Muscle of arm (tissue), 12 donors: Measurements from ENCODE around the gene ERP27. TPM values are rescaled to one million over a fixed set of nuclear protein-coding genes. Genes with fewer than 3 reads are reported as not detected.
A peak's percentile ranks its signal among the peaks of the same experiment; 100 is the strongest.

ENCODE experiments used
- DNase-seq: peaks from one replicate; pipeline ENCODE4 v3.0.0-alpha.2; 2013
- polyA plus RNA-seq, 12 donors: library from polyadenylated mRNA; unstranded; fragments of 120-200 nt; gene quantifications; one replicate each; pipeline ENCODE4 v1.2.1, GENCODE V29; 2013; ENCODE audit not compliant: insufficient read length in 12 of 12

The ERP27 gene
- polyA plus RNA-seq, 12 donors = 0.18 to 1.7 (median 0.31) TPM; not detected in 2

DNA sequence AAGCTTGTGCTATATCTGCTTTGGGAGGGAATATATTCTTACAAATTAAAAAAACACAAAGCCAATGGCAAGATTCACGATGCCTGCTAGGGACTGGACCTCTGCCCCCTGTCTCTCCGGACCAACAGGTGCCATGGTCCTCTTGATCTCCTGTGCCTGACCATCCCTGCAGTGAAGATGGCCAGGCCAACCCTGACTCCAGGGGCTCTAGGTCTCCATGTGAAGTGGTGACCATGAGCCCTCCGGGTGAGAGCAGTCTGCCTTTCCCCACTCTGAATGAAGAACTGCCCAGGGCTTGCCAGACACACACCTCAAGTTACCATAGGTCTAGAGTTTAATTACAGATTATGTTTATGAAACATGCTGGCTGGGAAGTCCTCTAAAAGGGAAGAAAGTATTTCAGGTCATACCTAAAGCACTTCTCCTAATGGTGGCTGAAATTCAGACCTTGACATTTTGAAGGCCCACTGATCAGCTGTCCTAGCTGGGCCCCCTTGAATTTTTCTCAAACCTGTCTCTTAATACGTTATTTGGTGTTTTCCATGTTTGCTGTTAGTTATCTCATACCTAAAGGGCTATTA lies 21.7 kb upstream of the ERP27 start:
- DNase-seq = no peak

DNA sequence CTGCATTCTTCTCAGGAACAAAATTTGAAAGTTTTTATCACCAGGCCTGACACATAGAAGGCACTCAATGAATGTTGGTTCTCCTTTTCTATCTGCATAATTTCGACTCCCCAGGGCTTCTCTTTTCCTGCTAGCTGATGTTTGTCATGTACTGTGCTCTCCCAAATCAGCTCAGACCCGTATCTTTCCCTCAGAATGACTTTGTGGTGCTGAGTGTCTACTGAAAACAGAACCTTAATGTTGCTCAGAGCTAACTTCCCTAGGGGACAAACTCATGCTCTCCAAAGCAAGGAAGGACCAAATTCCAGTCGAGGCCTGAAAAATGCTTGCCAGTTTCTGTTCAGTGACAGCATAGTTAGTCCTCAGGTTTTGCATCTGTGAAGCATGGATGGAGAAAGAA lies 21.1 kb upstream of the ERP27 start:
- no peak for DNase-seq

DNA sequence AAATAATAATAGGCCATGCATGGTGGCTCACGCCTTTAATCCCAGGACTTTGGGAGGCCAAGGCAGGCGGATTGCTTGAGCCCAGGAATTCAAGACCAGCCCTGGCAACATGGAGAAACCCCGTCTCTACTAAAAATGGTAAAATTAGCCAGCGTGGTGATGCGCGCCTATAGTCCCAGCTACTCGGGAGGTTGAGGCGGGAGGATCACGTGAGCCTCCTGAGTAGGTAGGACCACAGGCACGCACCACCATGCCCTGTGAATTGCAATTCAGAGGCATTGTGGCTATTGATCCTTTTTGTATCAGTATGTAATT lies 20.7 kb upstream of the ERP27 start:
- no peak for DNase-seq

DNA sequence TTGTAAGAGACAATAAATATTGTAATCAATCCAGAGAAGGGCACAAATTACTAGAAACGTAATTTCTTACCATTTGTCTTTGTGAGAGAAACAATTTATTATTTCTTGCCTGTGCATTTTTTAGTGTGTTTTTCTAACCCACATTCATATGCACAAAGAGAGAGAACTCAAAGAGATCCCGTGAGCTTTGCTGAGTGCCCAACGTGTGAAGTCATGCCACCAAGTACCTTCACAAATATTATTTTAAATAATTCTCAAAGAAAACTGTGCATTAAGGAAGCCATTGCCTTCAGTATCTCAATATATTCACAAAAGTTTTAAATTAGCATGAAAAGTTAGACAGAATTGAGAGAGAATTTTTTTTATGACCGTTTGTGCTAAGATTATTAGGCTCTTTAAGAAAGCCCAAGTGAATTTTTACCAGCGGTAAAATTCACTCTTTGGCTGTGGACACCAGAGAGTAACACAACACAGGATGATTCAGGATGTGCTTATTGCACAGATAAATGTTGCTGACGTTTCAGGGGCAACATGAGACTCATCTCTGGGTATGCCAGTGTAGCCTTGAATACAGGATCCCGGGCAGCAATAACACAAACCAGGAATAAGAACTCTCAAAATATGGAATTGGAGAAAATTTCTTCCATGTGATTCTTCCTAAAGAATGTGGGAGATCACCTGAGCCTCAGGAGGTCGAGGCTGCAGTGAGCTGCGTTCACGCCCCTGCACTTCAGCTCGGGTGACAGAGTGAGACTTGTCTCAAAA lies 20.2 kb upstream of the ERP27 start:
- DNase-seq = no peak

DNA sequence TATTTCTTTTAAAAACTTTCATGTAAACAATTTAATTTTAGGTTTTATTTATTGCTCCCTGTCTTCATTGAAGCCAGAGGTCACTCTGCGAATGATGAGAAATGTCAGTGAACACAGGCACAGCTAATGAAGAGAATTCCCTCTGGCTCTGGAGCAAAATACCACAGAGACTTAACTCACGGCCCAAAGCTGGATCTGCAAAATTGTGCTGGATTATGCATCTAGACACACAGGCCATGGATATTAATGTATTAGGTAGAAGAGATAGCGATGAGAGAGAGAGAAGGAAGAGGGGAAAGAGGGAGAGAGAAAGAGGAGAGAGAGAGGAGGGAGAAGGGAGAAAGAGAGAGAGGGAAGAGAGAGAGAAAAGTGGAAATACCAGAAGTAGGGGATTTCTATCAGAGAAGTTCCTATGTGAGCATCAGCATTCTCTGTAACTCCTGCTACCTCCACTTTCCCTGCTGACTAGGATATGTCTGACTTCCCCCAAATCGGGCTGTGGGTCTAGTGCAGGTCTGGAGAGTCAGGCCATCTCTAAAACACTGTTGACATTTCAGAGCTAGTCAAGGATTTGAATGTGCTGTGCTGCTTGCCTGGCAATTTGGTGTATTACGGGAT lies 19.3 kb upstream of the ERP27 start:
- no peak for DNase-seq

DNA sequence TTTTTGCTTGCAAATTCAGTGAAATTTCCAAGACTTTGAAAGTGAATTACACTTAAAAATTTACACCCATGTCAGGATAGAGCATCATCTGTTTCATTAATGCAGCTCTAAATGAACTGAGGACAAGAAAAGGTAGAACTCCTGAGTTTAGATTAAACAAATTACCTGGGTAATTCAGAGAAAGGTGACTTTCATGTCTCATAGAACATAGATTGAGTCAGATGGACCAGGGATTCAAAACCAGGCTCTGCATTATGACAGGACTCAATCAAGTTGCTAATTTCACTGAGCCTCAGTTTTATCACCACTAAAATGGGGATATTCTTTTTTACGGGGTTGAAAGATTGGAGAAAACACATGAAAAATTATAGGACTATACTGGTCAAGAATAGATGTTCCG lies 18.6 kb upstream of the ERP27 start:
- no peak for DNase-seq

DNA sequence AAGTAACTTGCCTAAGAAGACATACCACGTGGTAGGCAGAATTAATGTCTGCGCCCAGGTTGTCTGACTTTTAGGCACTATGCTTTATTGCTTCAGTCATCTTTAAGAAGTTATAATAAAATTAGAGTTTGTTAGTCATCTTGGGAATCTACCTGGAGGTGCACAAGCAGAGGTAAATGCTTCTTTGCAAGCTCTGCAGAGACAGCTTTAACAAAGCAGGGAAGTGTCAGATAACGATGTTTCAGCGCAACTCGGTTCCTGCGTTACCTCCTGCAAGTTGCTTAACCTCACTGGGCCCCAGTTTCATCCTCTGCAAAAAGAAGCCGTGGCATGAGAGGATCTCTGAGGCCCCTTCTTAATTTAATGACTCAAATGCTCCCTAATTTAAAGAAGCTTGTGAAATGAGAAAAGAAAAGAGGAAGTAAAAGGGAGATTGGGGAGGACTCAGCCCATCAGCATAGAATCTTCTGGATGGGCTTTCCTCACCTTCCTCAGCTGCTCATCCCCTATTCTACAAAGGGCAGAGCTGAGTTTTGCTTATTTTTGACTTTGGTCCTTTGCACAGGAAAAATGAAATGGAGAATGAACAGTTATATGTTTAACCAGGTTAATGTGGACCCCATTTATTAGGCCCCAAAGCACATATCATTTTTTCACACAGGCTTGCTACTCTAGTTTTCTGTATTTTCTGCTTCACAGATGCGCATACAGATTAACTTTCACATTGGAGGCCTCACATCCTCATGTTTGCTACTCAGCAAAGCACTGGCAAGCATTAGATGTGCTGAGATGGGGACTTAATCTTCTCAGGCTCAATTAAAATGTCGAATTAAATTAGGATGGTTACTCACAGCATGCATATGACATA lies 17.9 kb upstream of the ERP27 start:
- no peak for DNase-seq

DNA sequence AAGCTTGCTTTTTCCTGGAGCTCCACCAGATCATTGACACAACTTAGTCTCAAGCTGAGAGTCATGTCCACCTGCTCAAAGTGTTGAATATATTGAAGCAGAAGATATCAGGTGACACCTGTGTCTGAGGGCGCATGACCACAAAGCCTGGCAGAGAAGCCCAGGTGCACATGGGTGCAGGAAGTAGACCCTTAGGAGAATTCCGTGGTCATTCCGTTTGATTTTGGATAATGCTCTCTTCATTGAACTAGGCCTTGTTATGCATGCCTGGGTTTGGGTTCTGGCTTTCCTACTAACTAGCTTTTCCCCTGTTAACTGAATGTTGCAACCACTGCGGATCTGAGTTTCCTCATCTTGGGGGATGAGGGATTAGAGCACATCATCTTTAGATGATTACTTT lies 15.9 kb upstream of the ERP27 start:
- no peak for DNase-seq

DNA sequence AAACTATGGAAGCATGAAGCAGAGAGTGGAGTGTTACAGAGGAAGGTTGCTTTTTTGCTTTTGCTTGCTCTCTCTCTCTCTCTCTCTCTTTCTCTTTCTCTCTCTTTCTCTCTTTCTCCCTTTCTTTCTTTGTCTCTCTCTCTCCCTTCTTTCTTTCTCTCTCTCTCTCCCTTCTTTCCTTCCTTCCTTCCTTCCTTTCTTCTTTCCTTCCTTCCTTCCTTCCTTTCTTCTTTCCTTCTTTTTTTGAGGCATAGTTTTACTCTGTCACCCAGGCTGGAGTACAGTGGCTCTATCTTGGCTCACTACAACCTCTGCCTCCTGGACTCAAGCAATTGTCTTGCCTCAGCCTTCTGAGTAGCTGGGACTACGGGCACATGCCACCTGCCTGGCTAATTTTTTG lies 15.4 kb upstream of the ERP27 start:
- no peak for DNase-seq

DNA sequence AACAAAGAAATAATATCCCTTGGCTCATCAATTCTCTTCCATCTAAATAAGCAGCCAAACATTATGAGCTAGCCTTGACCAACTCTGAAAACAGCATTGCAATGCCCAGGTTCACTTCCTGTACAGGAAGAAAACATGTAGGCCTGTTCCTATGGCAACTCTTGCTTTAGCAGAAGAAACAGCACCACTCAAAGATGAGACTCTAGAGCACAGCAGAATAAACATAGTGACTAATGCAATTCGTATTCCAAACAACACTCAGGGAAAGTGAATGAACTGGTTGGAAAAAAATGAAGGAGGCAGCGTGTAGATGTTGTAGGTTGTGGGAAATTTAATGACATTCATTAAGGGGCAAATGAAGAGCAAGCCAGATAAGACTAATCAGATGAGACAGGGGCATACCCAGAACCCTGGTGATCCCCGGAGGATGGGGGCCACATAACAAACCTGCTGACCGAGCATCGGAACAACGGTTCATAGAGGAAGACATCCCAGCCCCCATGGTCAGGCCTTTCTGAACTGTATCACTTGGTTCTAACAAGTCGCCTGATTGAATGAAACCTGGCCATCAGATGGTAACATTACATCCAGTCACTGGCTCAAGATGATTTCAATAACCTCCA lies 14.1 kb upstream of the ERP27 start:
- peak; percentile 42 for DNase-seq

DNA sequence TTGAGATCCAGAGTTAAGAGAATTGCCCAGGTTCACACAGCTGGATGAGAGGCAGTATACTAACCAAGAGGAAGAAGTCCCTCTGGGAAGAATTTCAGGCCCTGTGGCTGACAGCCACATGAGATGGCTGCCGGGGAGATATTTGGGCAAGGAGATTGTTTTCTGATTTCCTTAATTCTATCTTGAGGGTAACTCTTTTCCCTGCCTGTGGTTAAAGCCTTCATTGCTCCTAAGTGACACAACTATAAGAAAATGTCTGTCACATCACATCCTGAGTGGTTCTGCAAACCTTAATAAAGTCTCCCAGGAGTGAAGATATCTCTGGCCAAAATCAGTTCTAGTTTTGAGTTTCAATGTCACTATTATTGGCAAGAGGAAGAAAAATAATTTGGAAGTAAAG lies 13.5 kb upstream of the ERP27 start:
- DNase-seq = no peak

DNA sequence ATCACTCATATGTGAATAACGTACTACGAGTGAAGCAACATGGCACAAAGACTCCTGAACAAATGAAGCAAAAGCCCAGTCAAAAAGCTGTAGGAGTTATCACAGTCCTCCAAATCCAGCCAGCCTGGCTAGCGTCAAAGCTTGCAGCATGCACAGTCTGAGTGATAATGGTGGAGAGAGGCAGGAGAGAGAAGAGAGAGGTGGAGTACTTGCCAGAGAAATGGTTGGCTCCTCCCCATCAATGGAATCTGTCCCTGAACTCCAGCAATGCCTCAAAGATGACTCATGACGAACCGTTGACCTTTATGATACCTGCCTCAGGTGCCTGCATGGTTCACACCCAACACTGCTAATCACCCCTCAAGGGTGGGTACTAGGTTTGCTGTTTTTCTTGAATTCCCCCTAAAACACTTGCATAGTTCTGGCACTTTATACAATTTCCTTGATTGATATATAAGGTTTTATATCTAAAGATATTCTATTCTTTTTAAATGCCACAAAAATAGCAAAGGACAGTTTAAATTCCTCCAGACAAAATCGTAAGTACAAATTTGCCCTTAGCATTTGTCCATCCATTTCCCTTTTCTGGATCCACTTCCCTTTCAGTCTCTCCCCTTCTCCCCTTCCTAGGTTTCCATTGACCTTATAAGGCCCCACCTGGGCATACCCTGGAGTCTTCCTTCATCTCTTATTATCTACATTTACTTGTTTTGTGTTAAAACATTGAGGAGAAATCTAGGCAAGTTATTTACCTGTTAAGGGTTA lies 12.8 kb upstream of the ERP27 start:
- DNase-seq = no peak

DNA sequence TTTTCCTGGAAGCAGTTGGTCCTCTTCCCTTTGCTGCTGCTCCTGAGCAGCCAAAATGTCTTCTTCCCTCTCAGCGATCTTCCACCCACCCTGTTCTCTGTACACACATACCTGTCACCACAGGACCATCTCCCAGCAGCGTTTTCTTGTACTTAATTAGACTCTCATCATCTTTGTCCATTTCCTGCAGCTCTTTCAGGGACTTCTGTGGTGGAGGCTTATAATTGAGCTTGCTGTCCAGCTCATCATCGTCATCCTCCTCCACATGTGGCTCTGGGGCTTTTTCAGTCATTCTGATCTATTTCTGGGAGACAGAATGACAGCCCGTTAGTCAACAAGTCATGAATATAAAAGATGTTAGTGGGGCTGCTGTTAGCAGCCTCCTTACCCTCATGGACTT lies 12.1 kb upstream of the ERP27 start:
- DNase-seq = no peak

DNA sequence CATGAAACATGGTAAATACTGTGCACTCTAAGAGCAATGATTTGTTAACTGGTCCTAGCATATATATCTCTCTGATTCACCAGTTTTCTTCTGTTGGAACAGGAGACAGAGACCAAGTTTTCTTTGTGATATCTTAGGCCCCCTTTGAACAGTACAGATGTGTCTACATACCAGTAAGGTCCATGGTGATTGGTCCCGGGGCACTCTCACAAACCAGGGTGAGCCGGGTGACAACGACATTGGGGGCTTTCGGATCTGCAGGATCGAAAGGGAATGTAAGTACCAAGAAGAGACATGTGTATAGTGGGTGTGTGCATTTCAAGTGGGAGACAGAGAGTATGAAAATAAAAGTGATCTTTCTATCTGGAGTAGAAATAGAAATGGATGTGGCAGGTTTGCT lies 11.3 kb upstream of the ERP27 start:
- DNase-seq = no peak

DNA sequence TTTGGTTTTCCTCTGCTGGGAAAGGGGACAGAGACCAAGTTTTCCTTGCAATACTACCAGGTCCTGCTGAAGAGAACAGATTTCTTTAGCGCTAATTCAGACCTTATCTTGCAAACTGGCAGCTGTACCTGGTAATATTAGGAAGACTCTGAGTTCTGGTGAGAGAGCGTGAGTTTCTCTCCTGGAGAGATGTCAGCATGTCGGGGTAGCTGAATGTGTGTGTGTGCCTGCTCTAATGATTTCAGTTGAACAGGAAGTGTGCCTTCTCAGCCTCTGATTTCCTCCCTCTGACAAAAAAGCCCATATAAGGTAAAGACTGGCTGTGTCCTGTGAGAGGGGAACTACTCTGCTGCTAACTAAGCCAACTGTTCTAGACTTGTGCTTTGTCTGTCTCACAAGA lies 10.3 kb upstream of the ERP27 start:
- DNase-seq = peak; percentile 49

DNA sequence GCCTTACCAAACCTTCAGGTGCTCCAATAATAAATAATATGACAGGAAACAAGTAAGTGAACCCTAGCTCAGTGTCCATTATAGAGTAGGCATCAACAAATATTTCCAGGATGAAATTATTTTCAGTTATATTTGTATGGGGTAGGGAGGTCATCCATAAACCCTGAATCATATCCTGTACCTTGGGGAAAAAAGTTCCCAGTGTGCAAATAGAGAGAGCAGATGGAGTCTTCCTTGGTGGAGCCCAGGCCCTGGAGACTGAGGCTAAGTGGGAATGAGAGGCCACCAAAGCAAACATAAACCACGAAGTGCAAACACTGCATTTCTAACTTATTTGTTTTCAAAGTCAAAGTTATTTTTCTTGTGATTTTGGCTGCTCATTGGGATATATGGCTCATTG lies 8.5 kb upstream of the ERP27 start:
- no peak for DNase-seq

DNA sequence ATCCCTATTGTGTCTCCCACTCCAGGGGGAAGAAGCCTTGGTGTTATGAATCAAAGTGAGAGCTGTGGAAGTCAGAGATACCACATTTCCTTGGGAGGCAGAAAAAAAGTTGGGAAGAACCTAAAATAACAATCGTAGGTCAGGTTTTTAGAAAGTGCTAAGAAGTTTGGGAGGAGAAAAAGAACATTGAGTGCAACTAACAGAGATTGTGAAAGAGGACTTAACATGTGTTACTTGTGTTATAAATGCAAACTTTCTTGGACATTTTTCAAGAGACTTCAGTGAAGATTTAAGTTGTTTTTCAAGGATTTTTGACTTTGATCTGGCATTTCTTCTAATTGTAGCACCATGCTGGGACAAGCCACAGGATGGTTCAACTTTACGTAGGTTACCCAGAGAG lies 7.8 kb upstream of the ERP27 start:
- DNase-seq = no peak

DNA sequence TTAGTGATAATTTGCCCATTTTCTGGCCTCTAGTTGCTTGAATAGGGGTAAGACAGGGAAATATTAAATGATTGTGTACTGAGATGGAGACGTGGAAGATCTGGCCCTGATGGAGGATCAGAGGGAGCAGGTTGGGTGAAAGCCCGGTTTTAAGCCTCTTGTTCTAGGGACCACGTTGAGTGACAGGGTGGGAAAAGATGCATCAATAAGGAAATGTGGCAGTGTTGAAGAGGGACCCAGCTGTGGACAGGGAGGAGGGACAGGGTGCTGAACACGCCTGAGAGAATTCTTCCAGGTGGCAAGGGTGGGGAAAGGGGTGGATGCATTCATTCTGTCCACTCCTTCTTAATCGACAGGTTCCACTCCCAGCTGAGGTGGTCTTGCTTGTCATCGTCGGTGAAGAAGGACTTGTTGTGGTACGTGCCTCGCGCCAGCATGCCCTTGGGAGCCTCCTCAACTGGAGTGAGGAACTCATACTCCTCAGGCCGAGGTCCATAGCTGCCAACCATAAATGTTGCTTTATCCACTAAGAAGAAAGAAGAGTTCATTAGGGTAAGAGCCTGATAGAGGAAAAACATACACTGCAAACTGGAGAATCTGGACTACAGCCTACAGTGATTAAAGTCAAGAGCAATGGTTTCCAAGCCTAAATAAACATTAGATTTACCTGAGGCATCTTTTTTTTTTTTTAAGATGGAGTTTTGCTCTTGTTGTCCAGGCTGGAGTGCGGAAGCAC lies 4.0 kb upstream of the ERP27 start:
- no peak for DNase-seq

DNA sequence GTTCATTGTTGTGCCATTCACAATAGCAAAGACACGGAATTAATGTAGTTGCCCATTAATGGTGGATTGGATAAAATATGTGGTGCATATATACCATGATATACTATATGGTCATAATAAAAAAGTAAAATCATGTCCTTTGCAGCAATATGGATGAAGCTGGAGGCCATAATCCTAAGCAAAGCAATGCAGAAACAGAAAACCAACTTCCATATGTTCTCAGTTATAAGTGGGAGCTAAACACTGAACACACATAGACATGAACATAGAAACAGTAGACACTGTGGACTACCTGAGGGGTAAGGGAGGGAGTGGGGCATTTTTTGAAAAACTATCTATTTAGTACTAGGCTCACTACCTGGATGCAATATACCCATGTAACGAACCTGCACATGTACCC lies 3.0 kb upstream of the ERP27 start:
- DNase-seq = no peak

DNA sequence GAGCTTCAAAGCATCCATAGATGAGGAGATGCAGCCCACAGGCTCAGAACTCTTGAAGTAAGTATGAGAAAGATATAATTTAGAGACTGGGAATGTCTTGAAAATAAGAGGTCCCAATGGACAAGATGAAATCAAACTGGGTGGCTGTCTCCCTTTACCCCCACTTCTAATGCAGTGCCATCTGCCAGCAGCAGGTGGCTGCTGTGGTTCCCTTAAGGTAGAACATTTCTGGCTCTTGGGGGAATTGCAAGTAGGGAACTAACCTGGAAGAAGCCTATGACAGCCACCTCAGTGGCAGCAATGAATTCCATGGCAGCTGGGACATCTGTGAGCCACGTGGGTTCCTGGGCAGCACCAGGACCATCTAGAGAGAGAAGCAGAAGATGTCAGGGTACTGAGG lies 648 bp downstream of the ERP27 start:
- DNase-seq = no peak

DNA sequence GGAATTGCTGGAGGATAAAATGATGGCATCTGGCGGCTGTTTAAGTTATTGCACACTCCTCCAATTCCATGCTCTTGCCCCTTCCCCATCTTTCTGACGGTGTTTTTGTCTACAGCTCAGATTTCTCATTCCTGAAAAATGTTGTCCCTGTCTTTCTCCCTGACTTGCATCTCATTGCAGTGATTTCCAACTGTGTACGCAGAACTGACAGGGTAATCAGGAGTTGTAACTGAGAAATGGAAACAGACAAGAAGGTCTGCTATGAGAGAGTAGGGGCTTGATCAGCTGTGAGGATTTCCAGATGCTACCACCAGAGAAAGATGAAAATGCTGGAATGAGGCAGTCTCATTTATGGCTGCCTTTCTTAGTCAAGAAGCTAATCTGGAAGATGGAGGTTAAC lies 1.3 kb downstream of the ERP27 start:
- no peak for DNase-seq
